ENCODE results near the gene PRKCZ. TPM values are rescaled to one million over a fixed set of nuclear protein-coding genes. Genes with fewer than 3 reads are reported as not detected.

Gene PRKCZ
- total RNA-seq, 1 donor from 2014 or later, result 1.3 TPM

GRCh38 chr1:2174348-2175054, 124.3 kb downstream of the PRKCZ start:
- no peaks in the 10 kb centered on the region for H3K4me1 ChIP-seq
- peak in 1 of 2 donors; percentile 83 for DNase-seq (ENCODE audit: low spot score in 2 of 2)
- no peaks in the 10 kb centered on the region for H3K27me3 ChIP-seq
- intact Hi-C loops (cut with DNase I), result loop anchor here (1.0 to 2.0 kb wide), 2 partner anchors 42 to 230 kb away; no protein-coding TSS in a partner anchor
- TF ChIP-seq, protein P1, sequence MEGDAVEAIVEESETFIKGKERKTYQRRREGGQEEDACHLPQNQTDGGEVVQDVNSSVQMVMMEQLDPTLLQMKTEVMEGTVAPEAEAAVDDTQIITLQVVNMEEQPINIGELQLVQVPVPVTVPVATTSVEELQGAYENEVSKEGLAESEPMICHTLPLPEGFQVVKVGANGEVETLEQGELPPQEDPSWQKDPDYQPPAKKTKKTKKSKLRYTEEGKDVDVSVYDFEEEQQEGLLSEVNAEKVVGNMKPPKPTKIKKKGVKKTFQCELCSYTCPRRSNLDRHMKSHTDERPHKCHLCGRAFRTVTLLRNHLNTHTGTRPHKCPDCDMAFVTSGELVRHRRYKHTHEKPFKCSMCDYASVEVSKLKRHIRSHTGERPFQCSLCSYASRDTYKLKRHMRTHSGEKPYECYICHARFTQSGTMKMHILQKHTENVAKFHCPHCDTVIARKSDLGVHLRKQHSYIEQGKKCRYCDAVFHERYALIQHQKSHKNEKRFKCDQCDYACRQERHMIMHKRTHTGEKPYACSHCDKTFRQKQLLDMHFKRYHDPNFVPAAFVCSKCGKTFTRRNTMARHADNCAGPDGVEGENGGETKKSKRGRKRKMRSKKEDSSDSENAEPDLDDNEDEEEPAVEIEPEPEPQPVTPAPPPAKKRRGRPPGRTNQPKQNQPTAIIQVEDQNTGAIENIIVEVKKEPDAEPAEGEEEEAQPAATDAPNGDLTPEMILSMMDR (IDR thresholded peaks at IDR 0.05), result peak; percentile 73 to 97 (median 97)
- H3K36me3 ChIP-seq, result no peaks in the 10 kb centered on the region
- H3K27ac ChIP-seq, result no peak overlapping the region
- H3K4me3 ChIP-seq, result peak overlapping the region; percentile 35 to 61
- H3K9me3 ChIP-seq, result no peaks in the 10 kb centered on the region

- Histone ChIP-seq H3K4me1 (no peaks in the 10 kb centered on the region), H3K4me3 (peak overlapping the region in 1 of 2 donors; percentile 61), H3K27ac (no peak overlapping the region), H3K9me3 (no peaks in the 10 kb centered on the region), H3K36me3 (no peaks in the 10 kb centered on the region), H3K27me3 (no peaks in the 10 kb centered on the region)
- TF ChIP-seq, protein P1 (IDR thresholded peaks at IDR 0.05), result no peak
- intact Hi-C loops (cut with DNase I), result loop anchor here (2.0 kb wide), 1 partner anchor 230 kb away; no protein-coding TSS in a partner anchor
- no peak for DNase-seq (ENCODE audit: low spot score in 2 of 2)
Observed at GRCh38 chr1:2175055-2175414, 124.8 kb downstream of the PRKCZ start.

- no peak for DNase-seq (ENCODE audit: low spot score in 2 of 2)
- TF ChIP-seq, protein P1 (IDR thresholded peaks at IDR 0.05), result no peak
- no peaks in the 10 kb centered on the region for H3K4me1 ChIP-seq
- H3K36me3 ChIP-seq, result no peaks in the 10 kb centered on the region
- H3K4me3 ChIP-seq, result no peak overlapping the region
- no peaks in the 10 kb centered on the region for H3K27me3 ChIP-seq
- intact Hi-C loops (cut with DNase I), result loop anchor here (2.0 kb wide), 1 partner anchor 231 kb away; no protein-coding TSS in a partner anchor
- no peak overlapping the region for H3K27ac ChIP-seq
- H3K9me3 ChIP-seq, result no peaks in the 10 kb centered on the region
Observed at GRCh38 chr1:2175681-2176454, 125.7 kb downstream of the PRKCZ start.

- intact Hi-C loops (cut with DNase I), result no loop called here
Observed at GRCh38 chr1:2176615-2177014, 126.4 kb downstream of the PRKCZ start.

GRCh38 chr1:2177541-2177940, 127.3 kb downstream of the PRKCZ start:
- Histone ChIP-seq H3K27me3 (no peaks in the 10 kb centered on the region), H3K4me1 (no peaks in the 10 kb centered on the region), H3K36me3 (peaks cover 0 to 3% of the 10 kb centered on the region in 2 donors), H3K4me3 (no peak overlapping the region), H3K9me3 (no peaks in the 10 kb centered on the region), H3K27ac (no peak overlapping the region)
- TF ChIP-seq, protein P1 (IDR thresholded peaks at IDR 0.05), result no peak
- intact Hi-C loops (cut with DNase I), result no loop called here
- DNase-seq (ENCODE audit: low spot score in 2 of 2), result no peak

More at GRCh38 chr1:2176615-2177014, 126.4 kb downstream of the PRKCZ start:
- H3K9me3 ChIP-seq, result no peaks in the 10 kb centered on the region
- H3K27ac ChIP-seq, result no peak overlapping the region
- H3K4me1 ChIP-seq, result no peaks in the 10 kb centered on the region
- H3K27me3 ChIP-seq, result no peaks in the 10 kb centered on the region
- TF ChIP-seq, protein P1 (IDR thresholded peaks at IDR 0.05), result no peak
- no peak overlapping the region for H3K4me3 ChIP-seq
- no peaks in the 10 kb centered on the region for H3K36me3 ChIP-seq
- DNase-seq (ENCODE audit: low spot score in 2 of 2), result no peak

Measured in ascending aorta (tissue), 2 donors.